ENCODE data around the gene MTF2.

Gene MTF2

GRCh38 chr1:93142161-93142560 is 63.1 kb downstream of the MTF2 start:
- in situ Hi-C loops (cut with MboI; ENCODE audit: low sequenced_read_pairs, unreplicated experiment): no loop called here
- no peak for DNase-seq (ENCODE audit: low spot score)

GRCh38 chr1:93143136-93143535 is 64.1 kb downstream of the MTF2 start:
- in situ Hi-C loops (cut with MboI; ENCODE audit: low sequenced_read_pairs, unreplicated experiment): no loop called here
- DNase-seq (ENCODE audit: low spot score): no peak
- TF ChIP-seq CTCF (IDR thresholded peaks at IDR 0.05; ENCODE audit: borderline replicate concordance, control extremely low read depth, extremely low read depth, insufficient read depth, missing control alignments): no peak

More at GRCh38 chr1:93142161-93142560, 63.1 kb downstream of the MTF2 start:
- TF ChIP-seq CTCF (IDR thresholded peaks at IDR 0.05; ENCODE audit: borderline replicate concordance, control extremely low read depth, extremely low read depth, insufficient read depth, missing control alignments): no peak

GRCh38 chr1:93143769-93144168 is 64.7 kb downstream of the MTF2 start:
- no peak for TF ChIP-seq CTCF (IDR thresholded peaks at IDR 0.05; ENCODE audit: borderline replicate concordance, control extremely low read depth, extremely low read depth, insufficient read depth, missing control alignments)
- DNase-seq (ENCODE audit: low spot score): no peak
- in situ Hi-C loops (cut with MboI; ENCODE audit: low sequenced_read_pairs, unreplicated experiment): no loop called here

- no peak for DNase-seq (ENCODE audit: low spot score)
- in situ Hi-C loops (cut with MboI; ENCODE audit: low sequenced_read_pairs, unreplicated experiment): no loop called here
Measured at GRCh38 chr1:93148001-93148400, 68.9 kb downstream of the MTF2 start.

GRCh38 chr1:93150729-93151128 is 71.6 kb downstream of the MTF2 start:
- no peak for TF ChIP-seq CTCF (IDR thresholded peaks at IDR 0.05; ENCODE audit: borderline replicate concordance, control extremely low read depth, extremely low read depth, insufficient read depth, missing control alignments)
- DNase-seq (ENCODE audit: low spot score): no peak

More at GRCh38 chr1:93148001-93148400, 68.9 kb downstream of the MTF2 start:
- no peak for TF ChIP-seq CTCF (IDR thresholded peaks at IDR 0.05; ENCODE audit: borderline replicate concordance, control extremely low read depth, extremely low read depth, insufficient read depth, missing control alignments)

GRCh38 chr1:93151474-93151873 is 72.4 kb downstream of the MTF2 start:
- TF ChIP-seq CTCF (IDR thresholded peaks at IDR 0.05; ENCODE audit: borderline replicate concordance, control extremely low read depth, extremely low read depth, insufficient read depth, missing control alignments): no peak
- in situ Hi-C loops (cut with MboI; ENCODE audit: low sequenced_read_pairs, unreplicated experiment): no loop called here
- DNase-seq (ENCODE audit: low spot score): no peak

More at GRCh38 chr1:93150729-93151128, 71.6 kb downstream of the MTF2 start:
- in situ Hi-C loops (cut with MboI; ENCODE audit: low sequenced_read_pairs, unreplicated experiment): no loop called here

GRCh38 chr1:93152835-93153234 is 73.8 kb downstream of the MTF2 start:
- no peak for DNase-seq (ENCODE audit: low spot score)
- TF ChIP-seq CTCF (IDR thresholded peaks at IDR 0.05; ENCODE audit: borderline replicate concordance, control extremely low read depth, extremely low read depth, insufficient read depth, missing control alignments): no peak
- in situ Hi-C loops (cut with MboI; ENCODE audit: low sequenced_read_pairs, unreplicated experiment): no loop called here

All from GM13976 (cell line).